Karpas-422 (cell line): ENCODE data around the gene COL4A5. TPM values are rescaled to one million over a fixed set of nuclear protein-coding genes. Genes with fewer than 3 reads are reported as not detected.

Source experiments
- DNase-seq: peaks from one replicate; pipeline ENCODE4 v3.0.0-alpha.2; 2015
- H2AFZ ChIP-seq: fragments of 200-600 bp; sonication (generic); 2 replicates; pipeline ENCODE4 v1.6.1; 2014; ENCODE audit warnings: antibody characterized with exemption, low read length, mixed read lengths
- H3K27ac ChIP-seq: fragments of 200-600 bp; sonication (generic); 2 replicates; pipeline ENCODE4 v1.5.1; 2014; ENCODE audit warnings: mild to moderate bottlenecking, low read length, moderate library complexity
- H3K27me3 ChIP-seq: fragments of 200-600 bp; sonication (generic); 2 replicates; pipeline ENCODE4 v1.6.1; 2014; ENCODE audit warnings: low read length, mixed read lengths
- H3K36me3 ChIP-seq: fragments of 200-600 bp; sonication (generic); 2 replicates; pipeline ENCODE4 v1.6.1; 2014; ENCODE audit warnings: low read length, mixed read lengths; ENCODE audit not compliant: insufficient read depth
- H3K4me1 ChIP-seq: fragments of 200-600 bp; sonication (generic); 2 replicates; pipeline ENCODE4 v1.6.1; 2014; ENCODE audit warnings: mild to moderate bottlenecking, low read length, mixed read lengths
- H3K4me2 ChIP-seq: fragments of 200-600 bp; sonication (generic); 2 replicates; pipeline ENCODE4 v1.6.1; 2014; ENCODE audit warnings: low read length, low read depth, mild to moderate bottlenecking; ENCODE audit not compliant: poor library complexity, severe bottlenecking
- H3K4me3 ChIP-seq: fragments of 200-600 bp; sonication (generic); 2 replicates; pipeline ENCODE4 v1.5.1; 2014; ENCODE audit warnings: mild to moderate bottlenecking, antibody characterized with exemption, low read length, mixed read lengths
- H3K79me2 ChIP-seq: fragments of 200-600 bp; sonication (generic); 2 replicates; pipeline ENCODE4 v1.6.1; 2014; ENCODE audit warnings: mild to moderate bottlenecking, low read length, mixed read lengths
- H3K9ac ChIP-seq: fragments of 200-600 bp; sonication (generic); 2 replicates; pipeline ENCODE4 v1.6.0; 2014; ENCODE audit warnings: low read length
- H3K9me2 ChIP-seq: fragments of 200-600 bp; sonication (generic), shearing (Covaris generic); replicated peaks from 2 replicates; pipeline ENCODE4 v1.6.0; 2014; ENCODE audit warnings: mild to moderate bottlenecking, low read length, moderate library complexity; ENCODE audit not compliant: insufficient read depth
- H3K9me3 ChIP-seq: fragments of 300-700, 200-600 bp; sonication (generic); 2 replicates; pipeline ENCODE4 v1.6.1; 2014; ENCODE audit warnings: low read length, mixed read lengths
- H4K20me1 ChIP-seq: fragments of 200-600 bp; sonication (generic); 2 replicates; pipeline ENCODE4 v1.6.1; 2014; ENCODE audit warnings: mild to moderate bottlenecking, antibody characterized with exemption, low read length, low read depth; ENCODE audit not compliant: insufficient read depth
- total RNA-seq: library from RNA; depleted of rRNA; stranded (reverse); fragments of >200 nt; shearing (Covaris generic); gene quantifications from 2 replicates; pipeline ENCODE4 v1.2.3, GENCODE V29; 2014; ENCODE audit warnings: low replicate concordance

COL4A5 gene
- total RNA-seq, 1 experiment from 2014 or later: not detected

DNA sequence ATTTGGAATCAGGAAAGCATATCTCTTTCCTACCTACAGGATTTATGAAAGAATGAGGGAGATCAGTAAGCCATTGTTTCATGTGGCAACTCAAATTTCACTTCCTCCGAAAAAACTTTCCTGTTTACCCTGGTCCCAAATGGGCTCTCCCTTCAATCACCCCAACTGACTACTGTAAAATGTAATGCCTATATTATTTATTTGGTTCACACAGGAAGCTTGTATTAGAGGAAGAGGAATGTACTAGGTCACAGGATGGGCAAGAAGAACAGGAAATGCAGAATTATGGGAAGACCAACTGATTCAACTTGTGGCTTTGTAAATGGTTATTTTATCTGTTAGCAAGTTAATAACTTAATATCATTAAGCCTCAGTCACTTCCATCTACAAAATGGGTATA lies 24.5 kb upstream of the COL4A5 start:
- Histone ChIP-seq H3K9me3 (no peaks in the 10 kb centered on the region), H3K4me1 (no peaks in the 10 kb centered on the region), H3K36me3 (no peaks in the 10 kb centered on the region), H3K9me2 (no peaks in the 10 kb centered on the region), H3K4me3 (no peak overlapping the region), H4K20me1 (no peaks in the 10 kb centered on the region), H3K4me2 (no peak overlapping the region), H3K27me3 (no peaks in the 10 kb centered on the region), H3K9ac (no peak overlapping the region), H3K27ac (no peak overlapping the region), H3K79me2 (no peaks in the 10 kb centered on the region), H2AFZ (no peak overlapping the region)
- DNase-seq: no peak

DNA sequence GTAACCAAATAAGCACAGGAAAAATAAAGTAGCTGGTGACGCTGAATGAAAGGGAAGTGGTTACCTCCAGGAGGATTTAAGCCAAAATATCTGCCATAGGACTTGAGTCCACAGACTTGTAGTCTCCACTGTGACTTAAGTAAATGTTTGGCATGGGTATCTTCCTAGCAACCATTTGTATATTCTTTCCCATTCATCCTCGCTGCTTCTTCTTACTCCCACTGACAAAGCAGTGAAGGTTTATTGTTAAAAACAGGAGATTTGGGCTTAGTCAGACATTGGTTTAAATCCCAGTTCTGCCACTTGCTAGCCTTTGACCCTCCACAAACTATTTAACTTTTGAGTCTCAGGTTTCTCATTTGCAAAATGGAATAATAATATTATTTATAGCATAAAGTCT lies 23.7 kb upstream of the COL4A5 start:
- Histone ChIP-seq H3K27ac (no peak overlapping the region), H3K9me2 (no peaks in the 10 kb centered on the region), H3K4me1 (no peaks in the 10 kb centered on the region), H3K9me3 (no peaks in the 10 kb centered on the region), H2AFZ (no peak overlapping the region), H3K79me2 (no peaks in the 10 kb centered on the region), H3K9ac (no peak overlapping the region), H3K4me3 (no peak overlapping the region), H4K20me1 (no peaks in the 10 kb centered on the region), H3K27me3 (no peaks in the 10 kb centered on the region), H3K36me3 (no peaks in the 10 kb centered on the region), H3K4me2 (no peak overlapping the region)
- no peak for DNase-seq

DNA sequence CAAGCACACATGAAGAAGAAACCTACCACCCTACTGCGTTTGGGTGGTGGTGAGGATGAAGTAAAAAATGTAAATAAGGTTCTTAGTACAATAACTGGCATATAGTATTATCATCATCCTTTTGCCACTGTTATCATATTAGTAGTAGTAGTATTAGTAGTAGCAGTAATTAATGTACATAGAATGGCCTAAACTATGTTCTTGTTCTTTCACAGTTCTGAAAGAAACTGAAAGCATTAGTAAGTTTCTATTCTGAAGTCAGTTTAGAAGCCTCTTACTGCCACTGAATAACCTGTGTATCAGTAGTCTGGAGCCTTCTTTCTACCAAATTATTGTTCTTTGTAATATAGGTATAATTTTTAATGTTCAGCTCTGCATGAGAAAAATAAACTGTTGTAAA lies 22.4 kb upstream of the COL4A5 start:
- H3K36me3 ChIP-seq: no peaks in the 10 kb centered on the region
- no peaks in the 10 kb centered on the region for H3K9me2 ChIP-seq
- no peaks in the 10 kb centered on the region for H3K4me1 ChIP-seq
- no peak overlapping the region for H3K9ac ChIP-seq
- no peaks in the 10 kb centered on the region for H3K79me2 ChIP-seq
- no peaks in the 10 kb centered on the region for H3K27me3 ChIP-seq
- no peak for DNase-seq
- no peaks in the 10 kb centered on the region for H3K9me3 ChIP-seq
- no peak overlapping the region for H3K4me3 ChIP-seq
- H3K27ac ChIP-seq: no peak overlapping the region
- H3K4me2 ChIP-seq: no peak overlapping the region
- H2AFZ ChIP-seq: no peak overlapping the region
- no peaks in the 10 kb centered on the region for H4K20me1 ChIP-seq

- DNase-seq: no peak
- Histone ChIP-seq H3K9me3 (no peaks in the 10 kb centered on the region), H3K79me2 (no peaks in the 10 kb centered on the region), H3K27ac (no peak overlapping the region), H3K27me3 (no peaks in the 10 kb centered on the region), H3K36me3 (no peaks in the 10 kb centered on the region), H3K9ac (no peak overlapping the region), H4K20me1 (no peaks in the 10 kb centered on the region), H2AFZ (no peak overlapping the region), H3K9me2 (no peaks in the 10 kb centered on the region), H3K4me1 (no peaks in the 10 kb centered on the region), H3K4me3 (no peak overlapping the region), H3K4me2 (no peak overlapping the region)
These were observed 20.2 kb upstream of the COL4A5 start for GRCh38 chrX:108419401-108419800.

DNA sequence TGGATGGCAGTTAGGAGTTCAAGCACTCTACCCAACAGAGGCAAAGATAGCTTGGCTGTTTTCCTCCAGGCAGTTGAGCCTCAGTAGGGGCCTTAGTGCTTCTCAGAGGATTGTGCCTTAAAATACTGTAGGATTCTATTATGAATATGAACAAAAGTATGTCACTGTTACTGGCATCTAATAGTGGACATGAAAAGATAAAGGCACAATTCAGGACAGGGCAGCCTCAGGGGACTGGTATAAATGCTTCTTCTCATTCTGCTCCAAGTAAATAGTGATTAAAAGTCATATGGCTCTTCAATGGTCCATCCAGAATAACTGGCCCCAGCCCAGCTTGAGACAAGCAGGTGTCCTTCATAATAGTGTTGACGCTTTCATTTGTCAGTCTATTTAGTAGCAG lies 19.2 kb upstream of the COL4A5 start:
- no peaks in the 10 kb centered on the region for H3K9me2 ChIP-seq
- no peaks in the 10 kb centered on the region for H4K20me1 ChIP-seq
- no peaks in the 10 kb centered on the region for H3K27me3 ChIP-seq
- no peak overlapping the region for H3K4me3 ChIP-seq
- no peak overlapping the region for H3K9ac ChIP-seq
- H3K36me3 ChIP-seq: no peaks in the 10 kb centered on the region
- H3K79me2 ChIP-seq: no peaks in the 10 kb centered on the region
- no peaks in the 10 kb centered on the region for H3K4me1 ChIP-seq
- H3K4me2 ChIP-seq: no peak overlapping the region
- no peak overlapping the region for H2AFZ ChIP-seq
- DNase-seq: no peak
- H3K27ac ChIP-seq: no peak overlapping the region
- no peaks in the 10 kb centered on the region for H3K9me3 ChIP-seq

GRCh38 chrX:108426262-108426661 lies 13.4 kb upstream of the COL4A5 start:
- H3K9me3 ChIP-seq: no peaks in the 10 kb centered on the region
- H3K27me3 ChIP-seq: no peaks in the 10 kb centered on the region
- H3K9me2 ChIP-seq: no peaks in the 10 kb centered on the region
- H3K4me3 ChIP-seq: no peak overlapping the region
- no peak overlapping the region for H2AFZ ChIP-seq
- H3K4me2 ChIP-seq: no peak overlapping the region
- no peaks in the 10 kb centered on the region for H3K36me3 ChIP-seq
- H3K27ac ChIP-seq: no peak overlapping the region
- H3K9ac ChIP-seq: no peak overlapping the region
- H3K4me1 ChIP-seq: no peaks in the 10 kb centered on the region
- H3K79me2 ChIP-seq: no peaks in the 10 kb centered on the region
- DNase-seq: no peak
- no peaks in the 10 kb centered on the region for H4K20me1 ChIP-seq

GRCh38 chrX:108435261-108435660 lies 4.4 kb upstream of the COL4A5 start:
- Histone ChIP-seq H3K9ac (no peak overlapping the region), H3K27ac (no peak overlapping the region), H3K9me3 (no peaks in the 10 kb centered on the region), H3K36me3 (no peaks in the 10 kb centered on the region), H2AFZ (no peak overlapping the region), H3K4me2 (no peak overlapping the region), H3K4me1 (no peaks in the 10 kb centered on the region), H3K27me3 (no peaks in the 10 kb centered on the region), H3K4me3 (no peak overlapping the region), H3K9me2 (no peaks in the 10 kb centered on the region), H3K79me2 (no peaks in the 10 kb centered on the region), H4K20me1 (no peaks in the 10 kb centered on the region)
- DNase-seq: no peak

DNA sequence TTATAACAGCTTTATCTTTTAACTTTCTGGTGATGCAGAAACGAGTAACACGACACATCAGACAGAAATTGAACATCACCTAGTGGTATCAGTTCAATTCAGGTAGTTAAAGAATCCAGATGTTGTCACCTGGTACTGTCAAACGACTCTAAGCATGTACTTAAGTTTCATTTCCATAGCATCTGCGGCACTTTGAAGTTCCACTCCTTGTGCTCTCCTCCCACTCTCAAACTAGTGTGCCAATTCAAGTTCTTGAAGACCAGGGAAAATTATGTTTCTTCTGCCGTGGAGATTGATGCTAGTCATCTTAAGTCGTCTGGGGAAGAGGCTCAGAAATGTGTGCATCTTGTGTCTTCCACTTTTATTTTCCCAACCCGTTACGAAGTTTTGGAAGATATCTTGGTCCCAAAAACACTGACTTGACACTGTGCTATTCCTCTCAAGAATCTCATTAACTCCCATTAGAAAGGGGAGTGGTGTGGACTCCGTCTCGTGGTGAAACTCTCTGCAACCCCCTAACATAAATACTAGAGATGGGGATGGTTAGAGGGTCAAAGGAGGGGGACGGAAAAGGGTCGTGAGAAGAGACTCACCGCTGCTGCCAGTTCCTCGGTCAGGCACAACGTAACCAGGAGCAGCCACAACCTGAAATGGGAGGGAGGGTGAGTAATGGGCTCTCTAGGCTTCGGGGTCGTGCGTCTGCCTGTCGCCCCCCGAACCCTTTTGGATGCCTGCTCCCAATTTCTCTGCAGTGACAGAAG lies 2.1 kb upstream of the COL4A5 start:
- H2AFZ ChIP-seq: no peak overlapping the region
- no peaks in the 10 kb centered on the region for H3K9me3 ChIP-seq
- H4K20me1 ChIP-seq: no peaks in the 10 kb centered on the region
- H3K4me1 ChIP-seq: no peaks in the 10 kb centered on the region
- H3K9ac ChIP-seq: no peak overlapping the region
- no peaks in the 10 kb centered on the region for H3K9me2 ChIP-seq
- H3K79me2 ChIP-seq: no peaks in the 10 kb centered on the region
- H3K4me2 ChIP-seq: no peak overlapping the region
- H3K27me3 ChIP-seq: no peaks in the 10 kb centered on the region
- no peak overlapping the region for H3K4me3 ChIP-seq
- no peak for DNase-seq
- H3K36me3 ChIP-seq: no peaks in the 10 kb centered on the region
- H3K27ac ChIP-seq: no peak overlapping the region
